ENCODE measurements around the gene RPS2.
"Not testable (repeated sequence)": the region's sequence is repeated elsewhere in the genome, so short reads cannot be mapped to it uniquely, and the experiment has no call there.

Gene RPS2

DNA sequence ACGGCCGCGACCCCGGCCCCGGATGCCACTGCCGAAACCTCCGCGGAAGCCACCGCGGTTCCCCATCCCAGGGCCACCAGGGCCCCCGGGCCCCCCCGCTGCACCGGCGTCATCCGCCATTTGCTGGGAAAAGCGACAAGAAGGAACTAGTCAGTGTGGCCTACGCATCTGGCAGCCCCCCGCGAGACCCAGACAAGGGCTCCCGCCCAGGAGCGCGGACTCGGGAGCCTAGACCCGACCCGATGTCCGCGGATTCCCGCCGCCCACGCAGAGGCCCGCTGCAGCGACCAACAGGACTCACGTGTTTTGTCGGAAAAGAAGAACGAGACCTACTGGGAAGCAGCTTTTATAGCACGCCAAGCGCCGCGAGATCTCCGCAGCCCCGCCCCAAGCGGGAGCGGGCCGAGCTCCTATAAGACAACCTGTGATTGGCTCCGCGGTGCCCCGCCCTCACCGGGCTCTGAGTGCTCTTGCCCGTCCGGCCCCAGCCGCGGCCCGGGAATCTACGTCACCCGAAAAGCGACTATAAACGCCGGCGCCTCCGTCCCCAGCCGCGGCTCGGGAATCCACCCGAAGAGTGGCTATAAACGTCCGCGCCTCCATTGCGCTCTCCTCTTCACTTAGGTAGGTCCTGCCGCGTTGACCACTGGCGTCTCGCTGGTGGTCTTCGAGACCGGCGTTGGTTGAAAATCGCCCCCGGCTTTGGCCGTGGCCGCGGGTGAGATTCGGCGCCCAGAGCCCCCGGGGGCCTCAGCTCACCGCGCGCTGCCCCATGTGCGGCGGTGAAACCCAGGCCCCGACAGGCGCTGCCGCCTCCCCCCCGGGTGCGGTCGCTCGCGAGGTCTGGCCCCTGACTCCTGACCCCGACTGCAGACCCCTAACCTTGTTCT, at the start of gene RPS2:
Gene RPS2, minus strand, starts transcription at position 321 of the 890 bp plus-strand sequence. Its CDS starts 201 bp downstream, at position 120.
- DNase-seq (ENCODE audit: low read depth, low spot score): peak; percentile 92

DNA sequence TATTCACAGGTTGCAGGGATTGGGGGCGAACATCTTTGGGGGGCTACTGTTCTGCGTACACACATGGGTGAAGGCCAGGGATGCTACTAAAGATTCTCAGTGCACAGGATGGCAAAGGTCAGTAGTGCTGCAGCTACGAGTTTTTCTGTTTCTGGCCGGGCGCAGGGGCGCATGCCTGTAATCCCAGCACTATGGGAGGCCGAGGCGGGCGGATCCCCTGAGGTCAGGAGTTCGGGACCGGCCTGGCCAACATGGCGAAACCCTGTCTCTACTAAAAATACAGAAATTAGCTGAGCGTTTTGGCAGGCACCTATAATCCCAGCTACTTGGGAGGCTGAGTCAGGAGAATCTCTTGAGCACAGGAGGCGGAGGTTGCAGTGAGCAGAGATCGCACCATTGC, 48.9 kb upstream of the RPS2 start:
- no peak for DNase-seq (ENCODE audit: low read depth, low spot score)

DNA sequence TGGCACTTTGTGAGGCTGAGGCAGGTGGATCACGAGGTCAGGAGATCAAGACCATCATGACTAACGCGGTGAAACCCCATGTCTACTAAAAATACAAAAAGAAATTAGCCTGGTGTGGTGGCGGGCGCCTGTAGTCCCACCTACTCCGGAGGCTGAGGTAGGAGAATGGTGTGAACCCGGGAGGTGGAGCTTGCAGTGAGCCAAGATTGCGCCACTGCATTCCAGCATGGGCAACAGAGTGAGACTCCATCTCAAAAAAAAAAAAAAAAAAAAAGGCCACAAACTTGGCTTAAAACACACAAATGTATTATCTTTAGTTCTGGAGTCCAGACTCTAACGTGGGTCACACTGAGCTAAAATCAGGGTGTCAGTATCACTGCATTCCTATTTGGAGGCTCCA, 47.1 kb upstream of the RPS2 start:
- DNase-seq (ENCODE audit: low read depth, low spot score): not testable (repeated sequence)

DNA sequence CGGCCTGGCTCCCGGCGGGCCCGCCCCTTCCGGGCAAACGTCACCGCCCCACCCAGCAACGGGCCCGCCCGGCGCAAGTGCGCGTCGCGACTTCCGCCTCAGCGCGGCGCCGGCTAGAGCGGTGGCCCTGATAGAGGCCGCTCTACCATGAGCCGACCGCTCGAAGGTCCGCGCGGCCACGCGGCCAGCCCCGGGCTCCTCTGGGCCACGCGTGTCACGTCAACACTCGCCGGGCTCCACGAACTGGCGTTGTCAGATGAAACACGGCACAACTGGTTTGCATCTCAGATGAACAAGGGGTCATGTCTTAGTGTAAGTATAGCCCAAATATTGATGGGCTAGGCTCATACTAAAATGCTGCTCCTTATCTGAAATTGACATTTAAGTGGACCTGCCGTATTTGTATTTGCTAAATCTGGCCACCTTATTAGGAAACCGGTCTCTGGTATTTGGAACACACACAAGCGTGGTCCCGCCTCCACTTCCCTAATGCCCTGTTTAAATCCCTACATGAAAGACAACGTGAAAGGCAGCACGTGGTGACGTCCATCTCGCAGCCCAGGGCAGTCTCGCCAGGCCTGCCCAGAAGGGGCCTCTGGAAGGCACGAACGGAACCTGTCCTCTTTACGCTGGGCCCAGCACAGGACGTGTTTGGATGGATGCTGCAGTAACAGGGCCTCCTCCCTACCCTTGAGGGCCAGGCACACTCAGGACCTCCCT, 45.3 kb upstream of the RPS2 start, which contains the start of gene ZNF598:
Gene ZNF598, minus strand, starts transcription at position 31 of the 720 bp plus-strand sequence.
- no peak for DNase-seq (ENCODE audit: low read depth, low spot score)

DNA sequence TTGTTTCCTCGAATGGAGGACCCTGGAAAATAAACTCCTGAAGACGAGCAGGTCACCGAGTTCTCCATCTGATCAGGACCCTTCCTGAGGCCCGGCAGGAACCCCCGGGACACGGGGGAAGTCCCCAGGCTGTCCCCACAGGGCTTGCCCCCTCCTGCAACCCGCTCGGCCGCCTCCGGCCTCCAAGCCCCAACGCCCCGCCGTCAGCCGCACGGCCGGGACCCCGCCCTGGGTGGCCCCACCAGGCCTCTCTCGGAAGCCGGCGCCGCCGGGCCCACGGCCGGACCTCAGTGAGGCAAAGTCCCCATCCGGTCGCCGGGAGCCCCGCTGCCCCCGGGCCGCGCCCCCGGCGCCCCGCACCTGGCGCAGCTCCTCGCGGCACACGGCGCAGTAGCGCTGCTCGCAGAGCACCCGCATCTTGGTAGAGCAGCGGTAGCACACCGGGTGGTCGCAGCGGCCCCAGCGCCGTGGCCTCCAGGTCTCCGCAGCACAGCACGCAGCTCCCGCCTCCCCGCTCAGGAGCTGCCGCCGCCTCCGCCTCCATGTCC, 44.6 kb upstream of the RPS2 start:
- no peak for DNase-seq (ENCODE audit: low read depth, low spot score)

DNA sequence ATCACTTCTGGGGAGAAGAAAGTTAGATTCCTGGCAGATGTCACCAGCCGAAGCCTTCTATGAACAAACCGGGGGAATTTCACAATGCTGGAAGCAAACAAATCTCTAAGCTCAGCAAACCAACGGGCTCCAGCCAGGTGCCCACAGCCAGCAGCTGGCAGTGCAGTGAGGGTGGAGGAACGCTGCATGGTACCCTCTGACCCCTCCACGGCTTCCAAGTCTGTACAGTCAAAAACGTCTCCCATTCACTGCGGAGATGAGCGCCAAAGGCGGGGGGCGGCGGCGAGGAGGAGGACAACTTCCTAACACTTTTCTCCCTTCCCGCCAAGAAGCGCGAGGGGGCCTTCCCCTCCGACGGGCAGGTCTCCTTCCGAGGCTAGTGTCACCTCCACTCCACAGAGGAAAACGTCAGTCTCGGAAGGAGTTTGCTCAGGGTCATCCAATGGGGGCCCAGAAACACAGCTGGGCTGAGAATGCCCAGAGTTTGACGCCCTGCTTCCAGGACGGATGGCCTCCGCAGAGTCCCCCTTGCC, 44.1 kb upstream of the RPS2 start:
- DNase-seq (ENCODE audit: low read depth, low spot score): no peak

DNA sequence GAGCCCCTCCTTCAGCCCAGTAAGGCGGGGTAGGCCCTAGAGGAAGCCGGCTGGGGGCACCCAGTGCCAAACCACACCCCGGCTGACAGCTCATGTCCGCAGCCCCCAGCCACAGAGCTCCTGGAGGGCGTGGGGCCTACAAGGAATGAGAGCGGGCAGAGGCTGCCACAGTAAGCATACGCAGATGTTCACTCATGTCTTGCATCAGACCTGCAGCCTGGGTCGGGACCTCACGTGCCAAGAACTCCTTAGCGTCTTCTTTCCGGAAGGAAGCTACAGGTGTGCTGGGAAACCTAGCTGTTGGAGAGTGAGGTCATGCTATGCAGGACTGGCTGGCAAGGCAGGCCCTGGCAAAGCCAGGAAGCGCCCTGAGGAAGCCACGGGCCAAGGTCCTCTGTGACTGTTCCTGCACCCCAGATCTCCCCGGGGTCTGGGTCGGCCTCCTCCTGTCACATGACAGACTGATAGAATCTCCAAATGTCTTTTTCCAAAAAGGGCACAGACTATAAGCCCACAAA, 43.4 kb upstream of the RPS2 start:
- DNase-seq (ENCODE audit: low read depth, low spot score): no peak

DNA sequence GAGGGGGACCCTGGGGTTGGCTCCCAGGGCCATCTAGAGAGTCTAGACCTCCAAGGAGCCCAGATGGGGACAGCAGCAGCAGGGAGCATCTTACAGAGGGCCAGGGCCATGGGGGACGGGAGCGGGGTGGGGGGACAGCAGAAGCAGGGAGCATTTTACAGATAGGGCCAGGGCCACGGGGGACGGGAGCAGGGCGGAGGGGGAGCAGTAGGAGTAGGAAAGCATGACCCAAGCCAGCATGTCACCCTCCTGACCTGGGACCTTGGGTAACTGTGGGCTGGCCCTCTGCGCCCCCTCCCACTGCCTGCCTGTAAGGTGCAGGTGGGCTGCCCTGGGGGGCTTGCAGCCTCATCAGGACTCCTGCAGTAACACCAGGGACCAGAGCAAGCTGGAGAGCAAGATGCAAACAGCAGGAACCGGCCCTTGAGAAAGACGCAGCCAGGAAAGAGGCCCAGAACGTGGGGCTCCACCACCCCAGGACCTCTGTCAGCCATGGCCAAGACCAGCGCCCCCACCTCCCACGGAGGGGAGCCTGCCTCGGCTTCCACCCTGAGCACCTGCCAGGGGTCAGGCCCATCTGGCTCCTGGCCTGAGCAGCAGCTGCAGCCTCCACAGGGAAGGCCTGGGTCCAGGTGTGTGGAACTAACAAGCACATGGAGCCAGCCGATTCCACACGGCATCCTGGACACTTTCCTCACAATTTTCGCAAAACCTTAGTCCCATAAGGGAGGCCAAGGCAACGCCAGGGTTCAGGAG, 42.6 kb upstream of the RPS2 start:
- no peak for DNase-seq (ENCODE audit: low read depth, low spot score)

DNA sequence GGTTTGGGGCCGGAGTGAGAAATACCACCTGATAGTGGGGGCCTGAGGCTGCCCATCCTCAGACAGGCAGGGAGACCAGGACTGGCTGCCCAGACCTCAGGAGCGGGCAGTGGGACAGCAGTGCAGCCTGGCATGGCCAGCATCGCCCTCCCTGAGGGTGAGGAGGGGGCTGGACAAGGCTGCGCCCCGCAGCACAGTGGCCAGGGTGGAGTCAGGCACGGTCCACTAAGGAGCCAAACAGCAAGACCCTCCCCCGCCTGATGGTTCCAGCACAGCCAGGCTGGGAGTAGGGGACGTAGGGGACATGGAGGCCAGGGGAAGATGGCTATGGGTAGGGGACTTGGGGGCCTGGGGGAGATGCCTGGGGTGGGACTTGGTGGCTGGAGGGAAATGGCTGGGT, 41.7 kb upstream of the RPS2 start:
- DNase-seq (ENCODE audit: low read depth, low spot score): no peak

DNA sequence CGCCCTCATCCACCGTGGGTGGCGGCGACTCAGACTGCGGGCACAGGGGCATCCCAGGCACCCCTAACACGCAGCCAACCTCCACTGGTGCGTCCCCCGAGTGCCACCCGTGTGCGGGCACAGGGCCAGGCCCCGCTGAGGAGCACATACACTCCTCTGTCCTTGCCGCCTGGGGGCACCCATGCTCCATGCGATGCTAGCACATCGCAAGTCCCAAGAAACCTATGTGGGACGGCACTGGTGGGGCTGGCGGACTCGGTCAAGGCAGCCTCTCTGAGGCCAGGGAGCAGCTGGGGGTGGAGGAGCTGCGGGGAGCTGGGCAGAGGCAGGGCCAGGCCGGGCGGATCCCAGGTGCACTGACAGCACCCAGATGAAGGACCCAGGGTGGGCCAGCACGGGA, 41.0 kb upstream of the RPS2 start:
- DNase-seq (ENCODE audit: low read depth, low spot score): no peak

DNA sequence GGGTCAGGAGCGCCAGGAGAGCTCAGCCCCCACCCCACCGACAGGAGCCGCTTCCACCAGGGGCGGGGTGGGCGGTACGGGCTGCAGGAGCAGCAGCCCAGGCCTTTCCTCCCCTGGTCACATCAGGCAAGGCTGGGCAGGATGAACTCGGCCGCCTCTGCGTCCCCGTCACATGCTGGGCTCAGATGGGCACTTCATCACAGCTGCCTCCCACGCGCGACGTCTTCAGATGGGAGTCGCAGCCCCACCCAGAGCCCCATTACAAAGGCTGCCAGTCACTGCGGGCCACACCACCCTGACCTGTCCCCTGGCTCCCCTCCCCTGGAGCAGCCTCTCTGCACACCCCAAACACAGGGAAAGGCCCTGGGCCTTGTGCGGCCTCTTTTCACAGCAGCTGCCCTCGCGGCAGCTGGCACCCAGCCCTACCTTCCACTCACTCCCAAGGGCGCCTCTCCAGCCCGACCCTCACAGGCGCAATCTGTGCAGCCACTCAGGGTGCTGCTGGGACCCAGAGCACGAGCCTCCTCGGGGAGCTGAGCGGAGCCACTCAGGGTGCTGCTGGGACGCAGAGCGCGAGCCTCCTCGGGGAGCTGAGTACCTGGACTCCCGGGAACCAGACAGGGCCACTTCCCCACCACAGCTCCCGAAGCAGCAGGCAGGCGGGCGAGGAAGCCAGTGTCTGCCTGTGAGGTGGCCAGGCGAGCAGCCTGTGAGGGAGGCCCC, 40.3 kb upstream of the RPS2 start:
- no peak for DNase-seq (ENCODE audit: low read depth, low spot score)

DNA sequence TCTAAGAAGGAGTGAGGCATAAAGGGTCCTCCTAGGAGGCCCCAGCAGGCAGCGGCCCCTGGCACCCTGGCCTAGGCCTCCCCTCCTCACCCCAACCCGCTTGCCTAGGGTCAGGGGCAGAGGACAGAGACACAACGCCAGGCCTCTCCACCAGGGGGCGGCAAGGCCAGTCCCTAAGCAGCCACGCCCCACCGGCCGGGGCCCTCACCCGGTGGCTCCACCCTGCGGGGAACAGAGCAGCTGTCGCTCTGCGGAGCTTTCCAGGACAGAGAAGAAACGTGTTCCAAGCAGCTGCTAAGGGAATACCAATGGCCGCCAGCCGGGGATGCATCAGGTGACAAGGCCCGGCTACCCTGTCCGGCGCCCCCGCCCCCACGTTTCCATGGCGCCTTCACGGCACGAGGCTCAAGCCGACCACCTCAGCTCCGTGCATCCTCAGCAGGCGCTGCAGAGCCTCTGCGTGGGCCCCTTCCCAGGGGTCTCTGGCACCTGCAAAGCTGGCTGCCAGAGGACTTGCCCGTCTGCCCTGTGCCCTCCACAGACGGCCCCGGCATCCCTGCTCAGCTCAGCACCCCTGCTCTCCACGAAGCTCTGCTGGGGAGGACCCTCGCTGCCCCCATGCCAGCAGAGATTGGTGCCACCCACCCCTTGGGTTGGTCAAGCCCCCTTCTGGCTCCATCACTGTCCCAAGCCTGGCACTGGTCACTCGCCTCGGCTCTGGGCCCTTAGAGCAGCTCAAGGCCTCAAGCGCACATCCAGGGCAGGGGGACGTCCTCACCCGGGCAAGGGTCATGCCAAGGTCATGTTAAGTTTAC, 39.4 kb upstream of the RPS2 start:
- DNase-seq (ENCODE audit: low read depth, low spot score): peak; percentile 90

DNA sequence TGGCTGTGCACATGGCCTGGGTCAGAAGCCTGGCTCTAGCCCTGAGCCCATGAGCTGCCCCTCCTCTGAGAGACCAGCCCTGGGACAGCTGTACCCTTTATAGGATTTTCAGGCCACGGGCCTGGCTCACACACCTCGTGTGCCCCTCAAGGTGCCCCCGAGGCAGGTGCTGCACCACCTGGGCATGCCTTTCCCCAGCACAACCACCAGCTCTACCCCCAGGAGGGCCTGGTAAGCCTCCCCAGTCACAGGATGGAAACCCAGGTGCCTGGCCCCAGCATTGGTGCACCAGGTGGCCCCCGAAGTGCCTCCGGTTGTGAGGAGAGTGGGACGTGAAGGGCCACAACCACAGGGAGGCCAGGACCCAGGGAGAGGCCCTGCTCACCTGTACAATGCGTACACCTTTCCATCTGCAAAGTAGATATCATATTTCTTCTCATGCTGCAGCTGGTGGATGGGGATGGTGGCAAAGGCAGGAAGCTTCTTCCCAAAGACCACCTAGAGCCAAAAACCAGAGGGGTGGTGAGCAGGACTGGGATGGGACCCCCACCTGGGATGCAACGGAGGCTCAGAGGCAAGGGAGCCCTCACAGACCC, 38.7 kb upstream of the RPS2 start:
- DNase-seq (ENCODE audit: low read depth, low spot score): no peak

DNA sequence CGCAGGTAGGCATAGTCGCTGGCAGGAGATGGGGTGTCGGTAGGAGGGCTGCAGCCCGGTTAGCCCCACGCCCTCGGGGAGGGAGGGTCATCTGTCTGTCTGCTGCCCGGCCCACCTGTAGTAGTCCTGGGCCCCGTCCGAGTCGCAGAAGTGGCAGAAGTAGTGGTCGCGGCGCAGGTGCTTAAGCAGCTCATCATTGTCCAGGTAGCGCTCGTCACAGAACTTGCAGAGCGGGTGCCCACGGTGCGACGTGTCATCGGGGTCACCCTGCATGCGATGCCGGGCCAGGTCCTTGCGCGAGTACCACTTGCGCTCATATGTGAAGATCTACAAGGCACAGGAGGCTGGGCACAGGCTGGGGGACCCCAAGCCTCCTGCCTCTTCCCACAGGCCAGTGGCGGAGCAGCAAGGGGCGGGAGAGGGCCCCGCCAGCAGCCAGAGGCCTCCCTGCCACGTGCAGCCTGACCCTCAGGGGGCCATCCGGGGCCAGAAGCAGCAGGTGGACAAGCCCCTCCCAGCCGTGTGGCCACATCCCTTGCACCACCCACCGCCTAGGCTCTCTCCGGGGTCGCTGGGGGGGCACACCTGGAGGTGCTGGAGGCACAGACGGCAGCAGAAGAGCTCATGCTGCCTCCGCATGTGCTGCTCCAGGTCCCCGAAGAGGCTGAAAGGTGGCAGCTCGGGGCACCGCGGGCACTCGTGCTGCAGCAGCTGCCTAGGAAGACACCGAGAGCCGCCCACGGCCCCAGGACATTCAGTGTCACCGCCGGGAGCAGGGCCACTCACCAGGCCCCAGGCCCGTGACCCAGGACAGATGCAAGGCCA, 38.0 kb upstream of the RPS2 start:
- no peak for DNase-seq (ENCODE audit: low read depth, low spot score)

DNA sequence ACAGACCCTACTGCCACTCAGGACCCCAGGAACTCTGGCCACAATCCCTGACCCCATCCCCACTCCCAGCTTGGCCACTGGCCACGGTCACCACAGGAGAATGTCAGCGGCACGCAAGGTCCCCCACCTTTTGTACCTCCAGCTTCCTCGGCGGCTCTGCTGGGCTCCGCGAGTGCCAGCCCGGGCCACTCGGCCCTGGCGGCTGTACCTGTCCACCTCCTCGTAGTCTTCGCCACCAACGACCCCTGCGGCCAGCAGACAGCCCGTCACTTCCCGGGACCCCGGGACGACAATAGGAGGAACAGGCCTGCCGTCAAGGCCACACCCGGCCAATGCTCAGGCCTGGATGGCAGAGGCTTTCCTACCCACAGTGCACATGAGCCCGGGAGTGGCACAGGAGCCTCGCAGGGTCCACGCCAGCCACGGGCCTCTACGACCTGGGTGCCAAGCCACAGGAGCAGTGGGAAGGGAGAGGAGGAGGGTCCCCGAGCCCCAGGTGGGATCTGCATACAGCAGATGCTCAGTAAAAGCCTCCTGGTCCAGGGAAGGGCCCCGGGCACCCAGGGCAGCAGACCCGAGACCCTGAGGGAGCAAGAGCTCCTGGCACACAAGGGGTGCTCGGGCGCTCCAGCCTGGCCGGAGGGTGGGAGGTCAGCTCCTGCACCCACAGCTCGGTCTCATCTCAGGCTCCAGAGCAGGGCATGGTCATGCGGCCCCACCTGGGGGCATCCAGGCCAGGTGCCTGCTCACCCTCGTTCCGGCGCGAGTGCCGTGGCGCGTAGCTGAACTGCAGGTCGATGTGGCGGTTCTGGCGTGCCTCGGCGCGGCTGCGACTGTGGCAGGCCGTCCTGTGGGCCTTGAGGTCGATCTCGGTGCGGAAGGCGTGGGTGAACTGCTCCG, 37.1 kb upstream of the RPS2 start:
- no peak for DNase-seq (ENCODE audit: low read depth, low spot score)

DNA sequence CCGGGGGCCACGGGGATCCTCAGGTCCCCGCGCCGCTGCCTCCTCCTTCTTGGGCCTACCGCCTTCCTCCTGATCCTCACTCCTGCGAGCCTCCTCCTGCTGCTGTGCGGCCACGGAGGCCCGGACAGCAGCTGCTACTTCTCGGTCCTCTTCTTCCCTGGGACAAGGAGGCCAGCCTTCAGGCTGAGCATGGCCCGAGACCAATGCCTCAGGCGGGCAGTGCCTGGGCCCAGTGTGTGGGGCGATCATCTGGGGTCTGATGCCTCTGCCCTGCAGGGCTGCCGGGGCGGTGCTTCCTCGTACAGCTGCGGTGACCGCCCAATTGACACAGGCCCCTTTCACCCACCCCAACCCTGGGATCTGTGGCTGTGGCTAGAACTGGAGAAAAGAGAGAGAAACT, 36.4 kb upstream of the RPS2 start:
- no peak for DNase-seq (ENCODE audit: low read depth, low spot score)

DNA sequence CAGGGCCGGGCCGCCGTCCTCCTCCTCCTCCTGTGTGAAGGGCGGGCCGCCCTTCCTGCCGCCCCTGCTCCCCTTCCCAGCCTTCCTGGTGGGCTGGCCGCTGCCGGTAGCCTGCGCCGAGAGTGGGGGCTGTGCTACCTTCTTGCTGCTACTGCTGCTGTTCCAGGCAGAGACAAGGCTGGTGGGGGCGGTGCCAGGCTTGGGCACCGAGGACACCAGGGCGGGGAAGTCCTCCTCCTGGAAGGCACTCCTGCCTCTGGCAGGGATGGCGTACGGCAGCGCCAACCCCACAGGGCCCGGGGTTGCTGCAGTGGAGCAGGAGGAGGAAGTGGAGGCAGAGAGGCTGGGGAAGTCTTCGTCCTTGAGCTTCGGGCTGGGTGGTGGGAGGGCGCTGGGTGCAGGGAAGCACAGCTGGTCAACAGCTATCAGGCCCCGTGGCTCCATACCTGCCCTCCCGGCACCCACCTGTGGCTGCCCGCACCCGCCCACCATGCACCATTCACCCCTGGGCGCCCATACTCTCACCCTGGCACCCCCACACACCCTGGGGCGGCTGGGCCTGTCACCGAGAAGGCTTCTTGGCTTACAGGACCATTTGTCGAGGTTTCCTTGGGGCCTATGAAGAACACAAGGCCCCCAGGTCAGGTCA, 35.4 kb upstream of the RPS2 start:
- no peak for DNase-seq (ENCODE audit: low read depth, low spot score)
